ENCODE data around the gene BCAT1.
"Not testable (repeated sequence)": the region's sequence is repeated elsewhere in the genome, so short reads cannot be mapped to it uniquely, and the experiment has no call there.

The BCAT1 gene

DNA sequence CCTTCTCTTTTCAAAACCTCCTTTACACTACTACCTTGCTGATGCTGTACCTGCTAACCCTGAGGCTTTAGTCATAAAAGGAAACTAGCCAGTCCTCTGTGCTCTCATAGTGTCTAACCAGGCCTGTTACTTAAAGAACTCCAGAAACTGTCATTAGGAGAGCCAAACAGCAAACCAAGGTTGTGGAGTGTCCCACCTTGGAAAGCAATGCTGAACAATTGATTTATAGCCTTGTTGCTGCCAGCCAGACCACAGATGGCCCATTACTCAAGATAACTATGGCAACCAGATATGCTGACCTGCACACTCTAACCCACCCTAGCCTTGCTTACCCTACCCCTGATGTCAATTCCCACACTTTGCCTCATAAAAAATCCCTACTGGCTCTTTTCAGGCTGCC, 26.5 kb upstream of the BCAT1 start:
- no peak overlapping the region for H3K4me3 Mint-ChIP-seq
- ATAC-seq (no peak), DNase-seq (no peak)
- H3K36me3 Mint-ChIP-seq (ENCODE audit: low read depth), result peaks cover 2% of the 10 kb centered on the region
- no peaks in the 10 kb centered on the region for H3K9me3 Mint-ChIP-seq
- H3K27ac Mint-ChIP-seq, result no peak overlapping the region
- no peaks in the 10 kb centered on the region for H3K27me3 Mint-ChIP-seq
- no peaks in the 10 kb centered on the region for H3K4me1 Mint-ChIP-seq

DNA sequence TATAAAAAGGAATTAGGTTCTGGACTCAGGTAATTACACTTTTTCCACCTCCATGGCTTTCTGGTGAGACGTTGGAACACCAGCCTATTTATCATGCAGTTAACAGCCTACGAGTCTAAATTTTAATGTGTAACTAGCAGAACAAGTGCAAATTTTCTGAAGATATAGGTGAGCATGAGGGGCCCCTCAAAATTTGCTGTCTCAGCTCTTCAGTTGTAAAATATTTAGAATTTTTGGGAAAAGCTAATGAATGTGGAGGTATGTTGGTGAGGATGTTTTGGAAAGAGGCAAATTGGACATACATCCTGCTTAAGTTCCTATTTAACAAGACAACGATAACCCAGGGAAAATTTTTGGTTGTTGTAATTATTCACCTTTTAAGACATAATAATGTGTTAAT, 25.3 kb upstream of the BCAT1 start:
- Mint-ChIP-seq H3K4me3 (no peak overlapping the region), H3K4me1 (no peaks in the 10 kb centered on the region), H3K27me3 (no peaks in the 10 kb centered on the region), H3K9me3 (no peaks in the 10 kb centered on the region), H3K27ac (no peak overlapping the region), H3K36me3 (ENCODE audit: low read depth) (peaks cover 2% of the 10 kb centered on the region)
- no peak for DNase-seq
- no peak for ATAC-seq

DNA sequence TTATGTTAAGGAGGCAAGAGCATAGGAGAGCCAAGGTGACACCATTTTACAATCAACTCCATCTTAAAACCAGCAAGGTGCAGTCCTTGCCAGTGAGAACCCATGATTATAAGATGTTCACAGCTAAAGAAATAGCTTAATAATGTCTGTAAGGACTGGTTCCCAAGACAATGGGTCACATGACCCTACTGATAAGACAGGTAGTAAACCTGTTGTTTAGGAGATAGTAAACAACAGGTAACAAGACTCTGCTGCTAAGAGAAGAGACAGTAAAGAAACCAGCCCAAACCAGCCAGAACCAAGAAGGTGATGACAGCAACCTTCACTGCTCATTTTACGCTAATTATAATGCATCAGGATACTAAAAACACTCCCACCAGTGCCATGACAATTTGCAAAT, 23.2 kb upstream of the BCAT1 start:
- H3K27me3 Mint-ChIP-seq, result no peaks in the 10 kb centered on the region
- H3K9me3 Mint-ChIP-seq, result no peaks in the 10 kb centered on the region
- DNase-seq (no peak), ATAC-seq (no peak)
- H3K4me1 Mint-ChIP-seq, result no peaks in the 10 kb centered on the region
- no peak overlapping the region for H3K4me3 Mint-ChIP-seq
- no peak overlapping the region for H3K27ac Mint-ChIP-seq
- peaks cover 2% of the 10 kb centered on the region for H3K36me3 Mint-ChIP-seq (ENCODE audit: low read depth)

DNA sequence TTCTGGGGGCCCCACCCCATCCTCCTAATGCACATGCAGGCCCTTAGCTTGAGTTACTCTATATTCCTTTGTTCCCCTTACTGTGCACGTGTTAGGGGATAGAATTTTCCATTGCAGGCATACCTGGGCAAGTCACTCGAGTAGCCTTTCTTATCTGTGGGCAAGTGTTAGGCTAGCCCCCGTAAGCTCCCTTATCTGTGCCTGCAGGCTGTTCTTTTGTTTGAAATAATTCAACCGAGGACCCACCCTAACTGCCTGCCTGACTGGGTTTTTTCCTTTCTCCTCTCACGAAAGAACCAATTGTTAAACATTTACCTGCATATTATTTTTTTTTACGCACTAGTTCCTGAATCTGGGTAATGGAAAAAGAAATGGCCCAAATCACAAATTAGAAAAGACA, 21.3 kb upstream of the BCAT1 start:
- no peaks in the 10 kb centered on the region for H3K4me1 Mint-ChIP-seq
- H3K36me3 Mint-ChIP-seq (ENCODE audit: low read depth), result peaks cover 2% of the 10 kb centered on the region
- peaks cover 2% of the 10 kb centered on the region for H3K9me3 Mint-ChIP-seq
- no peak overlapping the region for H3K4me3 Mint-ChIP-seq
- H3K27me3 Mint-ChIP-seq, result no peaks in the 10 kb centered on the region
- no peak overlapping the region for H3K27ac Mint-ChIP-seq
- no peak for DNase-seq
- ATAC-seq, result no peak

DNA sequence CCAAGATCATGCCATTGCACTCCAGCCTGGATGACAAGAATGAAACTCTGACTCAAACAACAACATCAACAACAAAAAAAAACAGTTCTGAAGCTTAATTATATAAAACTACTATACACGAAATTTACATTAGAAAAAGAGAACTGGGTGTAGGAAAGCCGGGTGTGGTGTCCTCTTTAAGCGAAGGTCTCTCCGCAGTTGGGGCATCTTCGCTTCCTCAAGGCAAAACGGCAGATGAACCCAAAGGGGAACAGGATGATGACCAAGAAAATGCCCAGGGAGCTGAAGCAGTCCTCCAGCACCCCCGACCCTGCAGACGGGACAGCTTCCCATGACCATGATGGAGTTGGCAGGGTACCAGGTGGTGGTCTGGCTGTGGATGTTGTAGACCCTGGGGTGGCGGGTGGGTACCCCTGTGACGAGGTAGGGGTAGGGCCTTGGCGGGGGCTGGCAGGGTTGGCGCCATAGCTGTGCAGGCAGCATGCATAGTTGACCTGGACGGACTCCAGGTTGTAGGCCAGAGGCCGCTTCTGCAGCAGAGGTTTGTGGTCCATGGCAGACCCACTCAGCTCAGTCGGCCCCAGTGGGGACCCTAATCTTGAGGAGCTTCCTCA, 18.2 kb upstream of the BCAT1 start:
- DNase-seq, result no peak
- Mint-ChIP-seq H3K27ac (no peak overlapping the region), H3K36me3 (ENCODE audit: low read depth) (peaks cover 6% of the 10 kb centered on the region), H3K27me3 (no peaks in the 10 kb centered on the region), H3K4me3 (no peak overlapping the region), H3K9me3 (peaks cover 10% of the 10 kb centered on the region), H3K4me1 (no peaks in the 10 kb centered on the region)
- ATAC-seq, result no peak

DNA sequence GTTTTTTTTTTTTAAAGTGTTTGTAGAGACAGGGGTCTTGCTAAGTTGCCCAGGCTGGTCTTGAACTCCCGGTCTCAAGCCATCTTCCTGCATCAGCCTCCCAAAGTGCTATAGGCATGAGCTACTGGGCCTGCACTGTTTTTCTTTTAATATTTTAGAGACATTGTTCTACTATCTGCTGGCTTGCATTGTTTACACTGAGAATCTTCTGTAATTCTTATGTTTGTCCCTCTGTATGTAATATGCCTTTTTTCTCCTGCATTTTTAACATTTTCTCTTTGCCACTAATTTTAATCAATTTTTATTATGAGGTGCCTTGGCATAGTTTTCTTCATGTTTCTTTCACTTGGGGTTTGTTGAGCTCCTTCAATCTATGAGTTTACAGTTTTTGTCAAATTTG, 15.4 kb upstream of the BCAT1 start:
- no peak for DNase-seq
- Mint-ChIP-seq H3K4me1 (peaks cover 12% of the 10 kb centered on the region), H3K9me3 (peaks cover 10% of the 10 kb centered on the region), H3K27me3 (no peaks in the 10 kb centered on the region), H3K27ac (no peak overlapping the region), H3K4me3 (no peak overlapping the region), H3K36me3 (ENCODE audit: low read depth) (peaks cover 4% of the 10 kb centered on the region)
- ATAC-seq, result no peak

DNA sequence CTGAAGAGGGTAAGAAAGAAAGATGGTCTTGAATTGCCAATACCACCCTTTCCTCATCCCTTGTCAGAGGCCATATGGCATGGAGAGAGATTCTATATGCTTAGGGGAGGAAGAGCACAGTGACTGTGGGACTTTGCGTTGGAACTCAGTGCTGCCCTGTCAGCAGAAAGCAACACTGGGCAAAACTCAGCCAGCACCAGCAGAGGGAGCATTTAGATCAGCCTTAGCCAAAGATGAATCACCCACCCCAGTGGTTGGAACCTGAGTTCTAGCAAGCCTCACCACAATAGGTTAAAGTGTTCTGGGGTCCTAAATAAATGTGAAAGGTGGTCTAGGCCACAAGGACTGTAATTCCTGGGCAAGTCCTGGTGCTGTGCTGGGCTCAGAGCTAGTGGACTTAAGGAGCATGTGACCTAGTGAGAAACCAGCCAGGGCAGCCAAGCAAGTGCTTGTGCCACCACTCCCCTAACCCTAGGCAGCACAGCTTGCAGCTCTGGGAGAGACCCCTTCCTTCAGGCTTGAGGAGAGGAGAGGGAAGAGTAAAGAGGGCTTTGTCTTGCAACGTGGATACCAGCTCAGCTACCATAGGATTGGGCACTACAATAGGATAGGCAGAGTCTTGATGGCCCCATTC, 11.4 kb upstream of the BCAT1 start:
- Mint-ChIP-seq H3K9me3 (peaks cover 12% of the 10 kb centered on the region), H3K27me3 (peaks cover 7% of the 10 kb centered on the region), H3K27ac (no peak overlapping the region), H3K4me1 (peaks cover 32% of the 10 kb centered on the region), H3K36me3 (ENCODE audit: low read depth) (peaks cover 6% of the 10 kb centered on the region), H3K4me3 (no peak overlapping the region)
- DNase-seq, result peak; percentile 63
- ATAC-seq, result peak; percentile 89

DNA sequence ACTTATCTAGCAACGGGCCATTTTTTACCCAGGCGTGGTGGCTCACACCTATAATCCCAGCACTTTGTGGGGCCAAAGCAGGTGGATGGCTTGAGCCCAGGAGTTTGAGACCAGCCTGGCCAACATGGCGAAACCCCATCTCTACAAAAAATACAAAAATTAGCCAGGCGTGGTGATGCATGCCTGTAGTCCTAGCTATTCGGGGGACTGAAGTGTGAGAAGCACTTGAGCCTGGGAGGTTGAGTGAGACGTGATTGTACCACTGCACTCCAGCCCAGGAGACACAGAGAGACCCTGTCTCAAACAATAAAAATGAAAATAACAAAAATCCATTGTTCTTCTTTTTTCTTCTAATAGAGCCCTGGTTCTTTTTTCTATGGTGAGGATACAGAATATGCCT, 7.5 kb upstream of the BCAT1 start:
- DNase-seq; H3K9me3 Mint-ChIP-seq; H3K27ac Mint-ChIP-seq; H3K4me3 Mint-ChIP-seq; H3K36me3 Mint-ChIP-seq (ENCODE audit: low read depth); ATAC-seq: not testable (repeated sequence)
- H3K27me3 Mint-ChIP-seq, result peaks cover 22% of the 10 kb centered on the region
- H3K4me1 Mint-ChIP-seq, result peaks cover 67% of the 10 kb centered on the region

DNA sequence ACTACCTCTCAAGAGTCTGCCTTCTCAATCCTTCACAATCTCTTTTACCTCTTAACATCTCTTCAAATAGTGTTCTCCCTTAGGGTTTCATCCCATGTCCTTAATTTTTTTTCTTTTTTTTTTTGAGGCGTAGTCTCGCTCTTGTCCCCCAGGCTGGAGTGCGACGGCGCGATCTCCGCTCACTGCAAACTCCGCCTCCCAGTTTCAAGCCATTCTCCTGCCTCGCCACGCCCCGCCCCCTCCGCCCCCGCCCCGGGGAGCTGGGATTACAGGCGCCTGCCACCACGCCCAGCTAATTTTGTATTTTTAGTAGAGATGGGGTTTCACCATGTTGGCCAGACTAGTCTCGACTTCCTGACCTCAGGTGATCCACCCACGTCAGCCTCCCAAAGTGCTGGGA, 7.0 kb upstream of the BCAT1 start:
- peak overlapping the region; percentile 57 for H3K27ac Mint-ChIP-seq
- ATAC-seq (no peak), DNase-seq (no peak)
- peaks cover 22% of the 10 kb centered on the region for H3K27me3 Mint-ChIP-seq
- H3K9me3 Mint-ChIP-seq, result peaks cover 6% of the 10 kb centered on the region
- H3K4me3 Mint-ChIP-seq, result no peak overlapping the region
- H3K4me1 Mint-ChIP-seq, result peaks cover 68% of the 10 kb centered on the region
- H3K36me3 Mint-ChIP-seq (ENCODE audit: low read depth), result peaks cover 4% of the 10 kb centered on the region

DNA sequence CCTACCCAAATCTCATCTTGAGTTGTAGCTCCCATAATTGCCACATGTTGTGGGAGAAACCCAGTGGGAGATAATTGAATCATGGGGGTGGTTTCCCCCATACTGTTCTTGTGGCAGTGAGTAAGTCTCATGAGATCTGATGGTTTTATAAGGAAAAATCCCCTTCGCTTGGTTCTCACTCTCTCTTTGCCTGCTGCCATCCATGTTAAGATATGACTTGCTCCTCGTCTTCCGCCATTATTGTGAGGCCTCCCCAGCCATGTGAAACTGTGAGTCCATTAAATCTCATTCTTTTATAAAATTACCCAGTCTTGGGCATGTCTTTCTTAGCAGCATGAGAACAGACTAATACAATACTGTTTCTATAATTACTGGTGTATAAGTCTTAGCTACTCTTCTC, 6.5 kb upstream of the BCAT1 start:
- H3K4me1 Mint-ChIP-seq, result peaks cover 70% of the 10 kb centered on the region
- peak; percentile 59 for ATAC-seq
- peak overlapping the region; percentile 57 for H3K27ac Mint-ChIP-seq
- H3K36me3 Mint-ChIP-seq (ENCODE audit: low read depth), result peaks cover 4% of the 10 kb centered on the region
- H3K9me3 Mint-ChIP-seq, result peaks cover 6% of the 10 kb centered on the region
- H3K4me3 Mint-ChIP-seq, result no peak overlapping the region
- H3K27me3 Mint-ChIP-seq, result peaks cover 22% of the 10 kb centered on the region
- no peak for DNase-seq

DNA sequence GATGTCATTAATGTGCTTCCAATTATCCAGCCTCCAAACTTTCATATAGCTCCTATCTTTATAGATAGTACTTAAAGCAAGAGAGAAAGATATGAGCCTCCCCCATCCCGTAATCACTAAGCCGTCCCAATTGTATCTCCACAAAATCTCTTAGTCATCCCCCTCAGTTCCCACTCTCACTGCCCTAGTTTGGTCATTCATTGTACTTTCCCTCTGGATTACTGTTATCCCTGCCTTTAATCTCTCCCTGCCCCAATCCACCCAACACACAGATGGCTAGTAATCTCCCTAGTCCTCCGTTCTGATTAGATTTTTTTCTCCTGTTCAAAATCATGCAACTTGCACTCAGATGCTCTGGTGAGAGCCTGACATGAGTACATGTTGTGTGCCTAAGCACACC, 5.4 kb upstream of the BCAT1 start:
- Mint-ChIP-seq H3K4me3 (no peak overlapping the region), H3K9me3 (peaks cover 6% of the 10 kb centered on the region), H3K4me1 (peaks cover 71% of the 10 kb centered on the region), H3K27me3 (peaks cover 22% of the 10 kb centered on the region), H3K36me3 (ENCODE audit: low read depth) (peaks cover 4% of the 10 kb centered on the region), H3K27ac (no peak overlapping the region)
- no peak for DNase-seq
- no peak for ATAC-seq

DNA sequence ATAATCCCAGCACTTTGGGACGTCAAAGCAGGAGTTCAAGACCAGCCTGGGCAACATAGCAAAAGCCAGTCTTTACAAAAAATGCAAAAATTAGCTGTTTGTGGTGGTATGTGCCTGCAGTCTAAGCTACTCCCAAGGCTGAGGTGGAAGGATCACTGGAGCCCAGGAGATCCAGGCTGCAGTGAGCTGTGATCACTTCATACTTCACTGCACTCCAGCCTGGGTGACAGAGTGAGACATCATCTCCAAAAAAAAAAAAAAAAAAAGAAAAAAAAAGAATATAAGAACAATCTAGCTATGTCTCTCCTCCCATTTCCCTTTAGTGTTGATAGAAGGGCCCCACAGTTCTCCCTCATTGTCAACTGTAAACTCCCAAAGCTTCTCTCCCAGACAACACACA, 3.5 kb upstream of the BCAT1 start:
- H3K4me1 Mint-ChIP-seq, result peaks cover 80% of the 10 kb centered on the region
- no peak for ATAC-seq

DNA sequence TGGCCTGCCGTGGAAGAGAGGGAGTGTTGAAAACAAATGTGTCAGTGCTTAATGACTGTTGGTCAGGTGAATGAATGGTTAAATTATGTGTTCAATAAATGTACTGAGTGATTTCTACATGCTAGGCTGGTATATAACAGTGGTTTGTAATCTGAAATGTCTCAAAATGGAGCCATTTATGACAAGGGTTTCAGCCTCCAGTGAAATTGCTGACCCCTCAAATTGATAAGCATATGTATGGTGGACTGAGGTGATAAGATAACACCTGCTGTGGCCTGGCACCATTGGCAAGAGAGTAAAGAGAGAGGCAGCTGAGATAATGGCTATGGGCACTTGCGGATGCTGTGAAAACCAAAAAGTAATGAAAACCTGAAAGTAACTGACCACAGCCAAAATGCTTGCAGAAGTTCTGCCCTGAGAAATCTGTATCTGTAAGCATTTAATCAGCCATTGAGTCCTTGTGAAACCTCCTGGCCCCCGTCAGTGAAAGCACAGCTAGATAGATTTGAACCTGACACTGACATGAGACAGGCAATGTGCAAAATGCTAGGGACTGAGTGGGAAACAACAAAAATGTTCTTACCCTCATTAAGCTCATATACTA, 1.4 kb upstream of the BCAT1 start:
- Mint-ChIP-seq H3K4me1 (peaks cover 83% of the 10 kb centered on the region), H3K36me3 (ENCODE audit: low read depth) (peaks cover 14% of the 10 kb centered on the region), H3K27ac (peak overlapping the region; percentile 53), H3K4me3 (peak overlapping the region; percentile 18), H3K9me3 (peaks cover 7% of the 10 kb centered on the region), H3K27me3 (peaks cover 22% of the 10 kb centered on the region)
- DNase-seq (no peak), ATAC-seq (no peak)

More for the DNA sequence above, 3.5 kb upstream of the BCAT1 start:
- peaks cover 19% of the 10 kb centered on the region for H3K27me3 Mint-ChIP-seq
- no peak for DNase-seq
- H3K9me3 Mint-ChIP-seq, result peaks cover 6% of the 10 kb centered on the region
- peak overlapping the region; percentile 25 for H3K27ac Mint-ChIP-seq
- H3K4me3 Mint-ChIP-seq, result no peak overlapping the region
- peaks cover 7% of the 10 kb centered on the region for H3K36me3 Mint-ChIP-seq (ENCODE audit: low read depth)

DNA sequence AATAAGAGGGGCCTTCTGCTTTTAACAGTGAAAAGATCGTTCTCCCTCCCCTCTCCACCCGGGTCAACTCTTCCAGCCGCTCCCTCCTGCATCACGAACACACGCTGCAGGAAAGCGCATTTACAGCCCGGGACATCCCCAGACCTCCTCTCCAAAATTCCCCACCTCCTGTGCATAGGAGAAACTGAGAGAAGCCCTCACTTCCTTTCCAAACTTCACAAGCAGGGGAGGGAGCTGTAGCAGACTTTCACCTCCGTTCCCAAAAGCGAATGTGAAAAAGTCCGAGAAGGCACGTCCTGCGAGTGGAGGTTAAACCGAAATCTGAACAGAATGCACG, 513 bp downstream of the BCAT1 start:
- peak; percentile 68 for ATAC-seq
- H3K27ac Mint-ChIP-seq, result peak overlapping the region; percentile 98
- peak; percentile 51 for DNase-seq
- peaks cover 4% of the 10 kb centered on the region for H3K9me3 Mint-ChIP-seq
- peaks cover 24% of the 10 kb centered on the region for H3K27me3 Mint-ChIP-seq
- H3K4me1 Mint-ChIP-seq, result peaks cover 73% of the 10 kb centered on the region
- peaks cover 25% of the 10 kb centered on the region for H3K36me3 Mint-ChIP-seq (ENCODE audit: low read depth)
- H3K4me3 Mint-ChIP-seq, result peak overlapping the region; percentile 93
